ENCODE measurements around the gene ERVMER34-1. TPM values are rescaled to one million over a fixed set of nuclear protein-coding genes. Genes with fewer than 3 reads are reported as not detected.

The ERVMER34-1 gene, protein sequence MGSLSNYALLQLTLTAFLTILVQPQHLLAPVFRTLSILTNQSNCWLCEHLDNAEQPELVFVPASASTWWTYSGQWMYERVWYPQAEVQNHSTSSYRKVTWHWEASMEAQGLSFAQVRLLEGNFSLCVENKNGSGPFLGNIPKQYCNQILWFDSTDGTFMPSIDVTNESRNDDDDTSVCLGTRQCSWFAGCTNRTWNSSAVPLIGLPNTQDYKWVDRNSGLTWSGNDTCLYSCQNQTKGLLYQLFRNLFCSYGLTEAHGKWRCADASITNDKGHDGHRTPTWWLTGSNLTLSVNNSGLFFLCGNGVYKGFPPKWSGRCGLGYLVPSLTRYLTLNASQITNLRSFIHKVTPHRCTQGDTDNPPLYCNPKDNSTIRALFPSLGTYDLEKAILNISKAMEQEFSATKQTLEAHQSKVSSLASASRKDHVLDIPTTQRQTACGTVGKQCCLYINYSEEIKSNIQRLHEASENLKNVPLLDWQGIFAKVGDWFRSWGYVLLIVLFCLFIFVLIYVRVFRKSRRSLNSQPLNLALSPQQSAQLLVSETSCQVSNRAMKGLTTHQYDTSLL
- total RNA-seq = 4.5 TPM
- long read RNA-seq, partial matches to known transcripts = 0 of 6 reads
- long read RNA-seq, other reads (novel, unspliced or antisense) = 2 of 6 reads

DNA sequence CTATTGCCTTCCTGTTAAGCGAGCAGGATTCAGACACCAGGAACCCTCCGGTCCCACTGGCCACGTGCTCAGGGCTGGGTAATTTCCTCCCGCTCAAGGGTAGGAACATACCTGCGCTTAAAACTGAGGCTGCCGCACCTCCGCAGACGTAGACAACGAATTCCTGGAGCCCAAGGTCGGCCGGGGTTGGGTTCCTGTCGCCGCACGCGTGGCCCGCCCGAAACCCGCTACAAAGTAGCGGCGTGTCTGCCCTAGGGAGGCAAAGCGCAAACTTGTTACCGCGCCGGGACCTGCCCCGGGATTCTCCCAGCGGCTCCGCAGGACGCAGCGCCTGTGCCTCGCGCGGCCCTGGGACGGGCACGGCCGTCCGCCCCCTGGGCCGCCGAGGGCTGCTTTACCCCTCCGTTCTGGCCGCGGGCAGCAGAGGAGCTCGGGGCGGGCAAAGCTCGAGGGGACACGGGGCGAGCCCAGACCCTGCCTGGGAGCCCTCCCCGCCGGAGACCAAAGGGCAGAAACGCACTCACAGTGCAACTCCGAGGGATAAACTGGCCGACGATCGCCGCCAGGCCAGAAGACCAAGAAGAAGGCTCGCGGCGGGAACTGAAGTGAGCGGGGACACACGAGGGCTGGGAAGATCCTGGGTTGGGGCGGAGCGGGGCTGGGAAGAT is at the start of gene ERVMER34-1:
Gene ERVMER34-1, minus strand, starts transcription at position 607 of the 668 bp plus-strand sequence. CDS start 5,905 bp downstream, outside the sequence.
- intact Hi-C loops (cut with DNase I) = no loop called here
- ATAC-seq (ENCODE audit: poor library complexity) = peak; percentile 77
- peak; percentile 46 for DNase-seq

DNA sequence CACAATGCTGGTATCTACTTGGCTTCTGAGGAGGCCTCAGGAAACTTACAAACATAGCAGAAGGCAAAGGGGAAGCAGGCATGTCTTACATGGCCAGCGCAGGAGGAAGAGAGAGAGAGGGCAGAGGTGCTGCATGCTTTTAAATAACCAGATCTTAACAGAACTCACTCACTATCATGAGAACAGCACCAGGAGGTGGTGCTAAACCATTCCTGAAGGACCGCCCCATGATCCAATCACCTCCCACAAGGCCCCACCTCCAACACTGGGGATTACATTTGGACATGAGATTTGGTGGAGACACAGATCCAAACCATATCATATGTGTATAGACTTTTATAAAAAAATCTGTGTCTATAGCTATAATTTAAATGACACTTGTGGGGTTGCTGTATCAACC is 48.6 kb upstream of the ERVMER34-1 start:
- ATAC-seq (ENCODE audit: poor library complexity) = no peak
- intact Hi-C loops (cut with DNase I) = no loop called here
- no peak for DNase-seq

DNA sequence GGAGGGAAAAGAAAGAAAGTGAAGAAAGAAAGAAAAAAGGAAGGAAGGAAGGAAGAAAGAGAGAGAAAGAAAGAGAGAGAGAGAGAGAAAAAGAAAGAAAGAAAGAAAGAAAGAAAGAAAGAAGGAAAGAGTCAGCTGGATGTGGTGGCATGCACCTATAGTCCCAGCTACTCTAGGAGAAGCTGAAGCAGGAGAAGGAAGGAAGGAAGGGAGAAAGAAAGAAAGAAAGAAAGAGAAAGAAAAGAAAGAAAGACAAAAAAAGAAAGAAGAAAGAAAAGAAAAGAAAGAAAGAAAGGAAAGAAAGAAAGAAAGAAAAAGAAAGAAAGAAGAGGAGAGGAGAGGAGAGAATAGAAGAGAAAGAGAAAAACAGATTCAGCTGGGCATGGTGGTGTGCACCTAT is 44.3 kb upstream of the ERVMER34-1 start:
- intact Hi-C loops (cut with DNase I) = no loop called here
- no peak for DNase-seq
- ATAC-seq (ENCODE audit: poor library complexity) = no peak

DNA sequence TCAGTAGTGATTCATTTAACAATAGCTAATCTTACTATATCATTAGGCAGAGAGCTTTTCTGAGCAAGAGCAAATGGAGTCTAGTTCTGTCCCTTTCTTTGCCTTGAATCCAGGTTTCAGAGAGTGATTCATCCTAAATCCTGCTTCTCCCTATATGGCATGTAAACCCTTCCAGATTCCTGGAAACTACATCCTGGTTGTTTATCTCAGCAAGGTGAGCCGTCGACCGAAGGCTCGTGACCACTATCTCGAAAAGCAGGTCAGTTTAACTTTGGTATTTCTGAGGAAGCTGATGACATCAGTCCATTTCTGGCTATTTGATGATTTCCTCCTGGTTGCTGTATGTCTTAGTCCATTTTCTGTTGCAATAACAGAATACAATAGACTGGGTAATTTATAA is 40.7 kb upstream of the ERVMER34-1 start:
- DNase-seq (no peak), ATAC-seq (ENCODE audit: poor library complexity) (no peak)
- intact Hi-C loops (cut with DNase I) = no loop called here

DNA sequence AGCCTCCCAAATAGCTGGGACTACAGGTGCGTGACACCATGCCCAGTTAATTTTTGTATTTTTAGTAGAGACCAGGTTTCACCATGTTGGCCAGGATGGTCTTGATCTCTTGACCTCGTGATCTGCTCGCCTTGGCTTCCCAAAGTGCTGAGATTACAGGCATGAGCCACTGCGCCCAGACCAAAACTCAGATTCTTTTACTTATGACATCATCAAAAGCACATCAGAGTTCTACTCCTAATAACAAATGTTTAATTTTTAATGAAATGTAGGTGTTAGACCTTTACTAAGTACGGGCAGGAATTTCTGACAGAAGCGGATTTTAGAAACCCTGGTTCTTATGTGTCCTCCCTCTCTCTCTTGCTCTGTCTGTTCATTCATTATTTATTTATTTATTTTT is 38.5 kb upstream of the ERVMER34-1 start:
- intact Hi-C loops (cut with DNase I) = no loop called here
- no peak for ATAC-seq (ENCODE audit: poor library complexity)
- DNase-seq = no peak

DNA sequence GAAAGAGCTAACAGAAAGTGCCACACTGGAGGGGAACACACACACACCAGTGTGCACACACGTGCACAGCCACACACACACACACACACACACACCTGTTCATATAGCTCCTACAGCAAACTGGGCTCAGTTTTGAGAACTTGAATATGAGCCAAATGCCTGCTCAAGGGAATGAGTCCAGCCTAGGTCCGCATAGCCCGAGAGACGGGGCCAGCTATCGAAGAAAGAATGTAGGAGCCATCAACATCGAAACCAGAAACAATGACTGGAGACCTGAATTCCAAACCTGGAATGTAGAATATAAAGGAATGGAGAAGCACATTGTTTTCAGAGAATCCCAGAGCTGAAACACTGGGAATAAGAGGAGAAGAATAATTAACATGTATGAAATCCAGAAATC is 37.6 kb upstream of the ERVMER34-1 start:
- intact Hi-C loops (cut with DNase I) = no loop called here
- DNase-seq (no peak), ATAC-seq (ENCODE audit: poor library complexity) (no peak)

DNA sequence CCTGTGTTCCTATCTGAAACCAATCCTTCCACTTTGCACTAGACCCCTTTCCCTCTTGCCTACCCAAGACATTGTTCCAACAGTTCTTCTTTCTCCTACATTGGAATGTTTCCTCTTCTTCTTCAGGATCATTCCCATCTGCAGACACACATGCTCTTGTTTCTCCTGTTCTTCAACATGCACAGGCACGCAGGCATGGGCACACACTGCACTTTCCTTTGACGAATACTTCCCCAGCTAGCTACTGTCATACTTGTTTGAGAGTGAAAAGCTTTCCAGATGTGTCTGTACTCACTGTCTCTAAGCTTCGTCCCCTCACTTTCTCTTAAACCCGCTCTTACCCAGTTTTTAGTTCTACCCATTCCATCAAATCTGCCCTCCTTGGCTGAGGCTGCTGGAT is 31.8 kb upstream of the ERVMER34-1 start:
- intact Hi-C loops (cut with DNase I) = no loop called here
- DNase-seq = no peak
- ATAC-seq (ENCODE audit: poor library complexity) = no peak

DNA sequence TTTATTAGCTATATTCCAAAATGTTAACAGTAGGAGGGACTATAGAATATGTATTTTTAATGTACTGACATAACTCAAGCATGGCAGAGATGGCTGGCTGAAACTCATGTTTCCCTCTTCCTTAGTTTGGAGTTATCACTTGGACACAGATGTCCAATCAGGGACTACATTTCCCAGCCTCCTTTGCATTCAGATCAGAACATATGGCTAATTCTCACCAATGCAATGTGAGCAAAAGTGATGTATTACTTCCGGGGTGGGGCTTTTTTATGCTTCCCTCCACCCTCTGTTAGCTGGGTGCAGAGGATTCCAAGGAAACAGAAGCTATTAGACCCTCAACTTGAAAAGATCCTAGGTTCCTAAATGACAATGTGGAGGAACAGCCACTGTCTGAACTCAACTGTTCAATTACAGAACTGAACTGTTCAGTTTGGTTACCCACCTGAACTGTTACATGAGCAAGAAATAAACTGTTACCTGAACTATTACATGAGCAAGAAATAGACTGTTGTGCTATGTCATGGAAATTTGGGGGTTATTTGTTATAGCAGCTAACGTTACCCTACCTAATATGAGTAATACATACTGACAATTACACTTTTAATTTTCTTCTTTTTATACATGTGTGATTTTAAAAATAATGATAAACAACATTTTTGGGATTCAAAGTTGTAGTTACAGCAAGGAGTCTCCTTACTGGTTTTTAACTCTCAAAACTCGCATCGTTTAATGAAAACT is 29.6 kb upstream of the ERVMER34-1 start:
- DNase-seq (no peak), ATAC-seq (ENCODE audit: poor library complexity) (no peak)
- intact Hi-C loops (cut with DNase I) = no loop called here

DNA sequence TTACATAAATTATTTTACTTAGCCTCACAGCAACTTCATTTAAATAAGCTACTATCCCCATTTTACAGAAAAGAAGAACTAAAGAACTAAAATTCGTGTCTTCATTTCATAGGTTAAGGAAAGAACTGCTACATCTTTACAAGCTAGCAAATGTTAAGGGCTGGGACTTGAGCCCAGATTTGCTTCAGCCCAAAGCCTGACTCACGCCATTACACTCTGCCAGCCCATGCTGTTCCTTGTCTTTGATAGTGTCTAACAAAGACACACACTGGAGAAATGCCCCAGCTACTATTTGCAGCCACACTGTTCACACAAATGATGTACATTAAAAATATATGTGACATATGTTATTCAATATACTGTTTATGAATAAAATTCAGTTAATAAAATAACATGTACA is 29.0 kb upstream of the ERVMER34-1 start:
- ATAC-seq (ENCODE audit: poor library complexity) = peak; percentile 87
- peak; percentile 53 for DNase-seq
- intact Hi-C loops (cut with DNase I) = no loop called here

DNA sequence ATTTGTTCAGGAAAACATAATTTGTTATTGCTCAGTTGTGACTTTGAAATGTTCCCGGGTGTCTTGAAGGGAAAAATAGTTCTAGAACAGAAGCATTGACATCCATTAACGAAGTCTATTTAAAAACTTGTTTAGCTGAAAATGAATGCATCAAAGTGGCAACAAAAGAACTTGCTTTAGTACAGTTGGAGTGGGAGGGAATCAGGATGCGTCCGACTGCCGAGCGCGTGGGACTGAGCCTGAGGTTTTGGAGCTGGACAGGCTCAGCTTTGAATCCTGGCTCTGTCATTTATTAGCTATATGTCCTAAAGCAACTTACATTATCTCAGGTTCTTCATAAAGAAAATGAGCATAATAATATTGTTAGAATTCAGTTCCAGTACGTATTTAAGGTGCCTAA is 9.0 kb upstream of the ERVMER34-1 start:
- intact Hi-C loops (cut with DNase I) = no loop called here
- ATAC-seq (ENCODE audit: poor library complexity) (no peak), DNase-seq (no peak)

DNA sequence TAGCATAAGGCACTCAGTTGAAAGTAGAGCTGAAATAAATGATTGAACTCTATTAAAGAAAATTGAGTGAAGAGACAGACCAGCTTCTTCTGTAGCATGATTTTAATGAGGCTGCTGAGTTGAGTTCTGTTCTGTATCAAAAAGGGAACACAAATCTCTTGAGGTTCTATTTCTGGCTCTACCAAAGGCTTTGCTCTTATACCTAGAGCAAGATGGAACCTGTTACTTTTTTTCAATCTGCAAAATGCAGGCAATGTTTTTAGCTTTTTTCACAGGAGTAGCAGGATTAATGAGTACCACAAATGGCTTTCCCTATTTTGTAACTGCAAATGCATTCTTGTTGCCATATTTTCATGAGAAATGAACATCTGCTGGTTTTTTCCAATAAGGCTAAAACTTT is 4.2 kb upstream of the ERVMER34-1 start:
- DNase-seq (no peak), ATAC-seq (ENCODE audit: poor library complexity) (peak; percentile 48)
- intact Hi-C loops (cut with DNase I) = no loop called here

DNA sequence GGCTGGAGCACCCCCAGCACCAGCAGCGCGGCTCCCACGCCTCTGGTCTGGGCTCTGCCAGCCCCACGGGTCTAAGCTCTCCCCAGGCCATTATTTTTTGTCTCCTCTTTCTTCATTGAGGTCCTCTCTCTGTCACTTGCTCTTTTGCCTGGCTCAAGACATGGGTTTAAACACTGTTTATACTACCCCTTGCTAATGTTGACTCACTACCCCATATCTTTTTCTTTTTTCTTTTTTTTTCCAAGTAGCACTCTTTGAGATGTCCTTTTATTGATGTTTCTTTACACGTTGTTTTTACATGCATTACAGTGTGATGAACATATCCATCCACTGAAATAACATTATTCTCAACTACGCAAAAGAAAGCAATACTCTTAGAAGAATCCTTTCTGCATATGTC is 1.7 kb upstream of the ERVMER34-1 start:
- intact Hi-C loops (cut with DNase I) = no loop called here
- DNase-seq = no peak
- no peak for ATAC-seq (ENCODE audit: poor library complexity)

DNA sequence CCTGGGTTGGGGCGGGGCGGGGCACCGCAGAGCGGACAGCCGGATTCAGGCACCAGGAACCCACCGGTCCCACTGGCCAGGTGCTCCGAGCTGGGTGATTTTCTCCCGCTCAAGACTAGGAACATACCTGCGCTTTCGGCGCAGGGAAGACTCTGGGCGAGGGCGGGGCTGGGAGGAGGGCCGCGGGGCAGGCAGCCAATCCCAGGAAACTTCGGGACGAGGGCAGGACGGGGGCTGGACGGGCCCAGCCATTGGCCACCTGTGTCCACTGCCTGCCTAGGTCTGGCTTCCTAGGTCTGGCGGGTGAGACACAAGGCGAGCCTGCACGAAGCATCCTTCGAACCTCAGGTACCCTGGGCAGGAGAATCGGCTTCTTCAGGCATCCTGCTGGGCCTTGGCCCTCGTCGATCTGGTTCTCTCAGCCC is 274 bp upstream of the ERVMER34-1 start:
- ATAC-seq (ENCODE audit: poor library complexity) (peak; percentile 96), DNase-seq (peak; percentile 77)
- intact Hi-C loops (cut with DNase I) = no loop called here

DNA sequence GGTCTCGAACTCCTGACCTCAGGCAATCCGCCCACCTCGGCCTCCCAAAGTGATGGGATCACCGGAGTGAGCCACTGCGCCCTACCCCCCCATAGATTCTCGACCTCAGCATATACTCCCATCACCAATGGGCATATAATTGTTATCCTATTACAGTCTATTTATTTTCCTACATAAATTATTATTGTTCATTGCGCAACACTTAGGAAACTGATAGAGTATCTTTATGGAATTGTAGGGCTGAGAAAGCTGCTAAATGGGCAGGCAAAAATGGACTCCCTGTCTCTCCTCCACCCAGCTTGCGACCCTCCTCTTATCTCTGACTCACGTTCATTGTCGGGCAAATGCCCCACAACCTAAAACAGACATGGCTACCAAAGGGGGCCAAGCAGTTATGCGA is 1.0 kb downstream of the ERVMER34-1 start:
- no peak for ATAC-seq (ENCODE audit: poor library complexity)
- intact Hi-C loops (cut with DNase I) = no loop called here
- DNase-seq = no peak

DNA sequence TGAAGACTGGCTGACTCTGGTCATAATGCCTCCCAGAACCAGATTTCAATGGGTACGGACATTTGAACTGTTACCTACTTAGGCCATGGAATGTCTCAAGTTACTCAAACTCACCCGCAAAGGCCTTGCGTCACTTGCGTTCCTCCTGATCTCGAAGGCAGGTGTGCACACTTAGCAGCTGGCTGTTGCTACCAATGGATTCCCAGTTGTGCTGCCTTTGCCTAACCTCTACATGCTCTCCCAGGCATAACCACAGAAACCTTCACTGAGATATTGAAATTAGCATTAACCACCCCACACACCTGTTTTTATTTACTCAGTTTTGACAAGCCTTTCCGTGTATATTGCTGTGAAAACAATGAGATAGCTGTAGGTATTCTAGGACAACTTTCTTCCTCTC is 2.8 kb downstream of the ERVMER34-1 start:
- no peak for DNase-seq
- no peak for ATAC-seq (ENCODE audit: poor library complexity)
- intact Hi-C loops (cut with DNase I) = no loop called here

DNA sequence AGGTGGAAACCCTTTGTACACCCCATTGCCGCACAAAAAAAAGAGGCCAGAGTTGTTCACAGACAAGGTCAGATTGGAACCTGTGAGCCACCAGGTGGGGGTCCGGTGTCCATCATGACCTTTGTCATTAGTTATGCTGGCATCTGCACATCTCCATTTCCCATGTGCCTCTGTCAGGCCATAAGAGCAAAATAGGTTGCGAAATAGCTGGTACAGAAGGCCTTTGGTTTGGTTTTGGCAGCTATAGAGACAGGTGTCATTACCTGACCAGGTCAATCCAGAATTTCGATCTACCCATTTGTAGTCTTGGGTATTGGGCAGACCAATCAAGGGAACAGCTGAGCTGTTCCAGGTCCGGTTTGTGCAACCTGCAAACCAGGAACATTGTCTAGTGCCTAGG is 6.6 kb downstream of the ERVMER34-1 start:
- no peak for ATAC-seq (ENCODE audit: poor library complexity)
- intact Hi-C loops (cut with DNase I) = no loop called here
- DNase-seq = no peak

DNA sequence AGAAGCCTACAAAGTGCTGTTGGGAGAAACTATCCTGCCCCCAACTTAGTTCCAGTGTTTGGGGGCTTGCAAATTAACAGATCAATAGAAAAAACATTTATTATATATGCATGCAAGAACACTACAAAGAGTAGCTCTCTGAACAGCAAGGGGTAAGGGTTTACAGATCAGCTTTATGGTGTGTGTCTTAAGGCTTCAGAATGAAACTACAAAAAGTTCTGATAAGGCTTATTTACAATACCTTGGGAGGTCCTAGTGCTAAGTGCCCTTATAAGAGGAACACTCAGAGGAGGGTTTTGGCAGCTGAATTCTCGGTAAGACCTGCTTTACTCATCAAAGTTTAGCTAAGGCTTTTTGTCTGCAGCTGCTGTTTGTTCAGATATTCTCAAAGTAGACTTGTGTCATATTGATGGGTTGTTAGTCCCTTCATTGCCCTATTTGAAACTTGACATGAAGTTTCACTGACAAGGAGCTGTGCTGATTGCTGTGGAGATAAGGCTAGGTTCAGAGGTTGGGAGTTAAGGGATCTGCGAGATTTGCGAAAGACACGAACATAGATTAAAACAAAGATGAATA is 7.7 kb downstream of the ERVMER34-1 start:
- ATAC-seq (ENCODE audit: poor library complexity) (no peak), DNase-seq (no peak)
- intact Hi-C loops (cut with DNase I) = no loop called here

DNA sequence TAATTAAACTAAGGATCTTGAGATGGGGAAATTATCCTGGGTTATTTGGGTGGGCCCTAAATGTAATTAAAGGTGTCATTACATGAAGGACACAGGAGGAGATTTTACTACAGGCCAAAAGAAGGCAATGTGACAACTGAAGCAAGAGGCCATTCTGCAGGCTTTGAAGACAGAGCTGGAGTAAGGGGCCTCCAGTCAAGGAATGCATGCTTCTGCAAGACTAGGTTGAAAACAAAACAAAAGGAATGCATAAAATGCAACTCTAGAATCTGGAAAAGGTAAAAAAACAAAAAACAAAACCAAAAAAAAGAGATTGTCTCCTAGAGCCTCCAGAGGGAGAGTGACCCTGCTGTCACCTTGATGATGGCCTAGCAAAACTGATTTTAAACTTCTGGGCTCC is 21.6 kb downstream of the ERVMER34-1 start:
- no peak for DNase-seq
- intact Hi-C loops (cut with DNase I) = loop anchor here (10.0 kb wide), 1 partner anchor 255 kb away; no protein-coding TSS in a partner anchor
- ATAC-seq (ENCODE audit: poor library complexity) = no peak

Measured in Right ventricle myocardium superior (tissue), 1 donor.